Lung (tissue), 12 donors: ENCODE data around the gene DIDO1. TPM values are rescaled to one million over a fixed set of nuclear protein-coding genes. Genes with fewer than 3 reads are reported as not detected.

Source experiments
- ATAC-seq: fragments of 200-7000 bp; cut with Tn5 transposase; one replicate; pipeline ENCODE4 v1.9.1; 2020; ENCODE audit warnings: moderate number of reproducible peaks; ENCODE audit not compliant: insufficient read depth, low FRiP score
- DNase-seq, 3 donors: peaks; one replicate each; pipeline ENCODE4 v3.0.0-alpha.2; 2013 to 2017
- H3K27ac ChIP-seq, 2 donors: one replicate each; pipeline ENCODE4 v1.5.1; 2013; ENCODE audit warnings: mild to moderate bottlenecking in 2 of 2, moderate library complexity in 2 of 2, control low read depth in 1 of 2, inconsistent platforms in 1 of 2, low read depth in 1 of 2, low read length in 1 of 2
- H3K27me3 ChIP-seq, 3 donors: one replicate each; pipeline ENCODE4 v1.5.1; 2013; ENCODE audit warnings: low read length in 2 of 3; ENCODE audit not compliant: control insufficient read depth in 3 of 3, insufficient read depth in 3 of 3
- H3K36me3 ChIP-seq, 4 donors: one replicate each; pipeline ENCODE4 v1.5.1; 2013; ENCODE audit warnings: low read length in 4 of 4, mild to moderate bottlenecking in 1 of 4, moderate library complexity in 1 of 4; ENCODE audit not compliant: control insufficient read depth in 4 of 4, insufficient read depth in 4 of 4
- H3K4me1 ChIP-seq, 5 donors: one replicate each; pipeline ENCODE4 v1.5.1; 2013; ENCODE audit warnings: low read length in 5 of 5, mild to moderate bottlenecking in 2 of 5, moderate library complexity in 1 of 5; ENCODE audit not compliant: control insufficient read depth in 5 of 5, insufficient read depth in 5 of 5
- H3K4me3 ChIP-seq: one replicate; pipeline ENCODE4 v1.5.1; 2013; ENCODE audit warnings: mild to moderate bottlenecking, control low read depth, moderate library complexity
- H3K9ac ChIP-seq, 2 donors: one replicate each; pipeline ENCODE4 v1.5.1; 2013; ENCODE audit warnings: low read length in 2 of 2, control low read depth in 1 of 2; ENCODE audit not compliant: insufficient read depth in 1 of 2
- H3K9me3 ChIP-seq, 4 donors: one replicate each; pipeline ENCODE4 v1.5.1; 2013; ENCODE audit warnings: low read length in 3 of 4, mild to moderate bottlenecking in 1 of 4, moderate library complexity in 1 of 4; ENCODE audit not compliant: control insufficient read depth in 4 of 4, insufficient read depth in 3 of 4
- WGBS, 2 donors: extraction: QIAGEN DNeasy Blood & Tissue Kit; methylation state at CpG; one replicate each; pipeline ENCODE4 v1.1.7; 2013; 5-methylcytosine and 5-hydroxymethylcytosine counted together
- polyA plus RNA-seq, 2 donors: library from polyadenylated mRNA; stranded (reverse); fragments of 200-250 nt; gene quantifications; one replicate each; pipeline ENCODE4 v1.2.1, GENCODE V29; 2013
- total RNA-seq, 2 donors: library from RNA; depleted of rRNA in 1 of 2; stranded (reverse); fragments of >200 nt in 1 of 2; gene quantifications; one replicate each; pipeline ENCODE4 v1.2.1, GENCODE V29; 2014 to 2021
- TF ChIP-seq, protein P1 (sequence below): IDR thresholded peaks from 2 replicates; pipeline ENCODE4 v1.5.1; 2012; ENCODE audit warnings: mild to moderate bottlenecking; ENCODE audit errors: control extremely low read depth, extremely low read depth
- donor health status: control.
- donor health status: control.
- donor health status: Bipolar disorder and iron deficiency.
- donor health status: healthy.
- donor health status: DM: yes; HTN: yes; CAD: no.

DIDO1 gene
- total and polyA plus RNA-seq, 4 donors, result 19.6 to 71.2 (median 35.8) TPM

DNA sequence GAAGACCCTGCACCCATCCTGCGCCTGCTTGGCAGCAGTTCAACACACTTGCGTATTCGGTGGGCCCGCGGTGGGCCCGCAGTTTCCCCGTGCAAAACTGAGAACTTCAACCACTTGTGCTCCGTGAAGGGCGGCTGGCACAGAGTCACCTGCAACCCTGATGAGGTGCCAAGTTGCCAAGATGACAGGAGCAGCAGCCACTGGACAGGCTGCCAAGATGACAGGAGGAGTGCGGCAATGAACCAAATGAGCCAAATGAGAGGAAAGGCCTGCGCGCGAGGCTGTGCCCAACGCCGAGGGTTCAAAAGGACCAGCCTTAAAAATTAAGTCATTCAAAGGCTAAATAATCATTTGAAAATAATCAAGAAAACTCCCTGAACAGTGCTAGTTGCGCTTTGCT lies 20.1 kb downstream of the DIDO1 start:
- TF ChIP-seq, protein P1, sequence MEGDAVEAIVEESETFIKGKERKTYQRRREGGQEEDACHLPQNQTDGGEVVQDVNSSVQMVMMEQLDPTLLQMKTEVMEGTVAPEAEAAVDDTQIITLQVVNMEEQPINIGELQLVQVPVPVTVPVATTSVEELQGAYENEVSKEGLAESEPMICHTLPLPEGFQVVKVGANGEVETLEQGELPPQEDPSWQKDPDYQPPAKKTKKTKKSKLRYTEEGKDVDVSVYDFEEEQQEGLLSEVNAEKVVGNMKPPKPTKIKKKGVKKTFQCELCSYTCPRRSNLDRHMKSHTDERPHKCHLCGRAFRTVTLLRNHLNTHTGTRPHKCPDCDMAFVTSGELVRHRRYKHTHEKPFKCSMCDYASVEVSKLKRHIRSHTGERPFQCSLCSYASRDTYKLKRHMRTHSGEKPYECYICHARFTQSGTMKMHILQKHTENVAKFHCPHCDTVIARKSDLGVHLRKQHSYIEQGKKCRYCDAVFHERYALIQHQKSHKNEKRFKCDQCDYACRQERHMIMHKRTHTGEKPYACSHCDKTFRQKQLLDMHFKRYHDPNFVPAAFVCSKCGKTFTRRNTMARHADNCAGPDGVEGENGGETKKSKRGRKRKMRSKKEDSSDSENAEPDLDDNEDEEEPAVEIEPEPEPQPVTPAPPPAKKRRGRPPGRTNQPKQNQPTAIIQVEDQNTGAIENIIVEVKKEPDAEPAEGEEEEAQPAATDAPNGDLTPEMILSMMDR, result no peak
- no peak overlapping the region for H3K9ac ChIP-seq

DNA sequence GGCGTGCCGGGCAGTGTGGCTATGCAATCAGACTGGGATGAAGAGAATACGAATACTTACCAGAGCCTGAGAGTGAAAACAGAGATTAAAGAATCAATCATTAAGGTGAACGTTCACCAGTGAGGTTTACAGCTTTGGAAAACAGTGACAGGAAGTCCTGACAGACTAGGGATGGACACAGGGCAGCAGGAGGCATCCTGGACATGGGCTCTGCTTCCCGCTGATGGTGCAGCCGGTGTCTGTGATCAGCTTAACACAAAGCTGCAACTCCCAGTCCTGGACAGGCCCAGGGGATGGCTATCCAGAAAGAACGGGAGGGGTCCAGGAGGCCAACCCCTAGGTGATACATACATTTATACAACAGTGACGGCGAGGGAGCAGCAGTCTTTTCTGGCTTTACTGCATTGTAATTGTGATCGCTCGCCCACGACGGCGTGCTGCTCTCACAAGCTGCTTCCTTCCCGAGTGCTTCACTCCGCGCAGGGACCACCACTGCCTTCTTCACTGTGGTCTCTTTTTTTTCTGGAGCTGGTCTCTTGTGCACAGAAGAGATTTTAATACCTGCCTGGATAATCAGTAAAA lies 20.7 kb downstream of the DIDO1 start:
- H3K4me3 ChIP-seq, result no peak overlapping the region
- H3K27ac ChIP-seq, result no peak overlapping the region
- WGBS, 2 donors, result 94 to 95% methylated on average over 17 of the region's 17 CpGs
- TF ChIP-seq, protein P1, result no peak
- H3K9ac ChIP-seq, result no peak overlapping the region
- DNase-seq (no peak), ATAC-seq (no peak)
- no peaks in the 10 kb centered on the region for H3K27me3 ChIP-seq
- H3K4me1 ChIP-seq, result peaks cover 0 to 3% (median 0%) of the 10 kb centered on the region in 5 donors
- peaks cover 0 to 2% (median 0%) of the 10 kb centered on the region in 4 donors for H3K9me3 ChIP-seq
- H3K36me3 ChIP-seq, result peaks cover 45 to 67% (median 54%) of the 10 kb centered on the region in 4 donors

More for the DNA sequence above, 20.1 kb downstream of the DIDO1 start:
- Histone ChIP-seq H3K36me3 (peaks cover 47 to 73% (median 53%) of the 10 kb centered on the region in 4 donors), H3K27ac (no peak overlapping the region), H3K4me3 (no peak overlapping the region), H3K9me3 (peaks cover 0 to 2% (median 0%) of the 10 kb centered on the region in 4 donors), H3K4me1 (no peaks in the 10 kb centered on the region), H3K27me3 (no peaks in the 10 kb centered on the region)
- DNase-seq (no peak), ATAC-seq (no peak)
- WGBS, 2 donors, result 94 to 95% methylated on average over 16 of the region's 16 CpGs

DNA sequence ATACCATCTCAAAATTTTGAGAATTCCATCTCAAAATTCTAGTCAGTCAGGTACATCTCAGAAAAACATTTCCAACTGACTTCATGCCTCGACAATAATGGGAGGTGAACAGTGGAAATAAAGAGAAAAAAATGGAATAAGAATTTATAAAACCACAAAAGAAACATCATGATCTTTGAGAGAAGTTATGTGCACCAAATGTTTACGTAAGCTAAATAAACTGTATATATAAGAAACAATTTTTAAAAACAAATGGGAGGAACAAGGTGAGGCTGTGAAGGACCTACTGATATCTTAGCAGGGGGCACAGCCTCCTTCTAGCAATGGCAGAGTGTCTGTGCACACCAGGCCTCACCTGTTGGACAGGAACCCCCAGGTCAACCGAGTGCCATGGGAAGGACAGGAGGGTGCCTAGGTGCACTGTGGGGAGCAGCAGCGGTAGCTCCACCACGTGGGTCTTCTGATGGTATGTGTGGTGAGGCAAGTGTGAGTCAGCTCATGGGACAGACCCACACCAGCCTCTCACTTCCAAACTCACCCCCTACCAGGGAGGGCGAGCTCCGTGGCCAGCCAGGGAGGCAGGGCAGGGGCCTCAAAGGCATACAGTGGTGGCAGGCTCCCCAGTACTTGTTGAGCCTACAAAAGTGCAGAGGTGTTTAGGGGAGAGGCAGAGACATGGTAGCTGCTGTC lies 23.2 kb downstream of the DIDO1 start:
- H3K9ac ChIP-seq, result no peak overlapping the region
- no peaks in the 10 kb centered on the region for H3K27me3 ChIP-seq
- H3K9me3 ChIP-seq, result peaks cover 0 to 2% (median 0%) of the 10 kb centered on the region in 4 donors
- peaks cover 23 to 45% (median 33%) of the 10 kb centered on the region in 4 donors for H3K36me3 ChIP-seq
- H3K27ac ChIP-seq, result no peak overlapping the region
- 76 to 85% methylated on average over 7 of the region's 7 CpGs for WGBS, 2 donors
- ATAC-seq (no peak), DNase-seq (no peak)
- TF ChIP-seq, protein P1, result no peak
- no peak overlapping the region for H3K4me3 ChIP-seq
- peaks cover 0 to 16% (median 0%) of the 10 kb centered on the region in 5 donors for H3K4me1 ChIP-seq
